Measurements from ENCODE around the gene IDI2.

DNA sequence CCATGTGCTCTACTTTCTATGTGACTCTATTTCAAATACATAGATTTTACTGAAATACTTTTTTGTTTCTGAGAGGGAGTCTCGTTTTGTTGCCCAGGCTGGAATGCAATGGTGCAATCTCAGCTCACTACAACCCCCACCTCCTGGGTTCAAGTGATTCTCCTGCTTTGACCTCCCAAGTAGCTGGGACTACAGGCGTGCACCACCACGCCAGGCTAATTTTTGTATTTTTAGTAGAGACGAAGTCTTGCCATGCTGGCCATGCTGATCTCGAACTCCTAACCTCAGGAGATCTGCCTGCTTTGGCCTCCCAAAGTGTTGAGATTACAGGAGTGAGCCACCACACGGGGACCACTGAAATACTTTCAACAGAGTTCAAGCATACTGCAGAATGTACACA is 19.8 kb upstream of the IDI2 start:
- no peak for TF ChIP-seq RORB (CRISPR knock-in tag; IDR thresholded peaks at IDR 0.05)
- no peak for TF ChIP-seq MXD4 (CRISPR knock-in tag; IDR thresholded peaks at IDR 0.05; ENCODE audit: borderline replicate concordance)
- no peak for TF ChIP-seq GABPB1 (CRISPR knock-in tag; IDR thresholded peaks at IDR 0.05)
- TF ChIP-seq, protein P1, sequence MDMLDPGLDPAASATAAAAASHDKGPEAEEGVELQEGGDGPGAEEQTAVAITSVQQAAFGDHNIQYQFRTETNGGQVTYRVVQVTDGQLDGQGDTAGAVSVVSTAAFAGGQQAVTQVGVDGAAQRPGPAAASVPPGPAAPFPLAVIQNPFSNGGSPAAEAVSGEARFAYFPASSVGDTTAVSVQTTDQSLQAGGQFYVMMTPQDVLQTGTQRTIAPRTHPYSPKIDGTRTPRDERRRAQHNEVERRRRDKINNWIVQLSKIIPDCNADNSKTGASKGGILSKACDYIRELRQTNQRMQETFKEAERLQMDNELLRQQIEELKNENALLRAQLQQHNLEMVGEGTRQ (CRISPR knock-in tag; IDR thresholded peaks at IDR 0.05), result no peak
- TF ChIP-seq, protein P2, sequence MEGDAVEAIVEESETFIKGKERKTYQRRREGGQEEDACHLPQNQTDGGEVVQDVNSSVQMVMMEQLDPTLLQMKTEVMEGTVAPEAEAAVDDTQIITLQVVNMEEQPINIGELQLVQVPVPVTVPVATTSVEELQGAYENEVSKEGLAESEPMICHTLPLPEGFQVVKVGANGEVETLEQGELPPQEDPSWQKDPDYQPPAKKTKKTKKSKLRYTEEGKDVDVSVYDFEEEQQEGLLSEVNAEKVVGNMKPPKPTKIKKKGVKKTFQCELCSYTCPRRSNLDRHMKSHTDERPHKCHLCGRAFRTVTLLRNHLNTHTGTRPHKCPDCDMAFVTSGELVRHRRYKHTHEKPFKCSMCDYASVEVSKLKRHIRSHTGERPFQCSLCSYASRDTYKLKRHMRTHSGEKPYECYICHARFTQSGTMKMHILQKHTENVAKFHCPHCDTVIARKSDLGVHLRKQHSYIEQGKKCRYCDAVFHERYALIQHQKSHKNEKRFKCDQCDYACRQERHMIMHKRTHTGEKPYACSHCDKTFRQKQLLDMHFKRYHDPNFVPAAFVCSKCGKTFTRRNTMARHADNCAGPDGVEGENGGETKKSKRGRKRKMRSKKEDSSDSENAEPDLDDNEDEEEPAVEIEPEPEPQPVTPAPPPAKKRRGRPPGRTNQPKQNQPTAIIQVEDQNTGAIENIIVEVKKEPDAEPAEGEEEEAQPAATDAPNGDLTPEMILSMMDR (IDR thresholded peaks at IDR 0.05), result no peak
- TF ChIP-seq, protein P3, sequence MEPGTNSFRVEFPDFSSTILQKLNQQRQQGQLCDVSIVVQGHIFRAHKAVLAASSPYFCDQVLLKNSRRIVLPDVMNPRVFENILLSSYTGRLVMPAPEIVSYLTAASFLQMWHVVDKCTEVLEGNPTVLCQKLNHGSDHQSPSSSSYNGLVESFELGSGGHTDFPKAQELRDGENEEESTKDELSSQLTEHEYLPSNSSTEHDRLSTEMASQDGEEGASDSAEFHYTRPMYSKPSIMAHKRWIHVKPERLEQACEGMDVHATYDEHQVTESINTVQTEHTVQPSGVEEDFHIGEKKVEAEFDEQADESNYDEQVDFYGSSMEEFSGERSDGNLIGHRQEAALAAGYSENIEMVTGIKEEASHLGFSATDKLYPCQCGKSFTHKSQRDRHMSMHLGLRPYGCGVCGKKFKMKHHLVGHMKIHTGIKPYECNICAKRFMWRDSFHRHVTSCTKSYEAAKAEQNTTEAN (CRISPR knock-in tag; IDR thresholded peaks at IDR 0.05), result no peak
- TF ChIP-seq, protein P4, sequence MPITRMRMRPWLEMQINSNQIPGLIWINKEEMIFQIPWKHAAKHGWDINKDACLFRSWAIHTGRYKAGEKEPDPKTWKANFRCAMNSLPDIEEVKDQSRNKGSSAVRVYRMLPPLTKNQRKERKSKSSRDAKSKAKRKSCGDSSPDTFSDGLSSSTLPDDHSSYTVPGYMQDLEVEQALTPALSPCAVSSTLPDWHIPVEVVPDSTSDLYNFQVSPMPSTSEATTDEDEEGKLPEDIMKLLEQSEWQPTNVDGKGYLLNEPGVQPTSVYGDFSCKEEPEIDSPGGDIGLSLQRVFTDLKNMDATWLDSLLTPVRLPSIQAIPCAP (CRISPR knock-in tag; IDR thresholded peaks at IDR 0.05), result no peak
- TF ChIP-seq NR3C1 (CRISPR knock-in tag; conservative IDR thresholded peaks at IDR 0.05; ENCODE audit: low read depth), result no peak
- TF ChIP-seq HMGA2 (CRISPR knock-in tag; IDR thresholded peaks at IDR 0.05), result no peak
- TF ChIP-seq GTF2I (CRISPR knock-in tag; conservative IDR thresholded peaks at IDR 0.05), result no peak
- TF ChIP-seq MYBL2 (CRISPR knock-in tag; IDR thresholded peaks at IDR 0.05), result no peak
- TF ChIP-seq, protein P5, sequence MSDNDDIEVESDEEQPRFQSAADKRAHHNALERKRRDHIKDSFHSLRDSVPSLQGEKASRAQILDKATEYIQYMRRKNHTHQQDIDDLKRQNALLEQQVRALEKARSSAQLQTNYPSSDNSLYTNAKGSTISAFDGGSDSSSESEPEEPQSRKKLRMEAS (CRISPR knock-in tag; IDR thresholded peaks at IDR 0.05), result no peak
- no peak for TF ChIP-seq ZNF121 (CRISPR knock-in tag; IDR thresholded peaks at IDR 0.05)
- TF ChIP-seq NR2C2 (CRISPR knock-in tag; IDR thresholded peaks at IDR 0.05), result no peak
